ENCODE results near the gene SCN3B. TPM values are rescaled to one million over a fixed set of nuclear protein-coding genes. Genes with fewer than 3 reads are reported as not detected.

Gene SCN3B
- total and polyA plus RNA-seq, 2 donors from 2014 or later: 0.43 to 2.8 TPM

- Histone ChIP-seq H3K4me1 (ENCODE audit: control insufficient read depth in 2 of 3, insufficient read depth in 2 of 3, low read depth in 1 of 3, low read length in 3 of 3) (peaks cover 0 to 4% (median 0%) of the 10 kb centered on the region in 3 donors), H3K4me3 (ENCODE audit: low read length in 3 of 3) (no peak overlapping the region), H3K9ac (ENCODE audit: low read length in 3 of 3) (no peak overlapping the region), H3K36me3 (ENCODE audit: control insufficient read depth in 2 of 3, insufficient read depth in 3 of 3, low read length in 3 of 3) (no peaks in the 10 kb centered on the region), H3K27ac (ENCODE audit: low read depth in 2 of 2, low read length in 2 of 2) (no peak overlapping the region), H3K9me3 (ENCODE audit: control insufficient read depth in 2 of 3, insufficient read depth in 1 of 3, low read length in 3 of 3) (no peaks in the 10 kb centered on the region), H3K27me3 (ENCODE audit: control insufficient read depth, insufficient read depth, low read length) (no peaks in the 10 kb centered on the region)
- TF ChIP-seq CTCF (IDR thresholded peaks at IDR 0.05; ENCODE audit: borderline replicate concordance, extremely low read depth, insufficient read depth): no peak
- intact Hi-C loops (cut with DNase I): no loop called here
- FAIRE-seq: no peak
- peak; percentile 75 to 87 (median 80) for DNase-seq
Measured at GRCh38 chr11:123590296-123590912, 64.0 kb downstream of the SCN3B start.

- Histone ChIP-seq H3K4me1 (ENCODE audit: control insufficient read depth in 2 of 3, insufficient read depth in 2 of 3, low read depth in 1 of 3, low read length in 3 of 3) (peaks cover 0 to 4% (median 0%) of the 10 kb centered on the region in 3 donors), H3K9me3 (ENCODE audit: control insufficient read depth in 2 of 3, insufficient read depth in 1 of 3, low read length in 3 of 3) (no peaks in the 10 kb centered on the region), H3K36me3 (ENCODE audit: control insufficient read depth in 2 of 3, insufficient read depth in 3 of 3, low read length in 3 of 3) (no peaks in the 10 kb centered on the region), H3K27ac (ENCODE audit: low read depth in 2 of 2, low read length in 2 of 2) (no peak overlapping the region), H3K4me3 (ENCODE audit: low read length in 3 of 3) (no peak overlapping the region), H3K9ac (ENCODE audit: low read length in 3 of 3) (no peak overlapping the region), H3K27me3 (ENCODE audit: control insufficient read depth, insufficient read depth, low read length) (no peaks in the 10 kb centered on the region)
- FAIRE-seq (no peak), DNase-seq (no peak)
- intact Hi-C loops (cut with DNase I): no loop called here
- no peak for TF ChIP-seq CTCF (IDR thresholded peaks at IDR 0.05; ENCODE audit: borderline replicate concordance, extremely low read depth, insufficient read depth)
Measured at GRCh38 chr11:123588864-123589262, 65.6 kb downstream of the SCN3B start.

- H3K4me3 ChIP-seq (ENCODE audit: low read length in 3 of 3): no peak overlapping the region
- no peak for FAIRE-seq
- no peak overlapping the region for H3K9ac ChIP-seq (ENCODE audit: low read length in 3 of 3)
- H3K9me3 ChIP-seq (ENCODE audit: control insufficient read depth in 2 of 3, insufficient read depth in 1 of 3, low read length in 3 of 3): no peaks in the 10 kb centered on the region
- no peak overlapping the region for H3K27ac ChIP-seq (ENCODE audit: low read depth in 2 of 2, low read length in 2 of 2)
- no peaks in the 10 kb centered on the region for H3K36me3 ChIP-seq (ENCODE audit: control insufficient read depth in 2 of 3, insufficient read depth in 3 of 3, low read length in 3 of 3)
- peak in 1 of 5 donors; percentile 21 for DNase-seq
- no peaks in the 10 kb centered on the region for H3K27me3 ChIP-seq (ENCODE audit: control insufficient read depth, insufficient read depth, low read length)
- H3K4me1 ChIP-seq (ENCODE audit: control insufficient read depth in 2 of 3, insufficient read depth in 2 of 3, low read depth in 1 of 3, low read length in 3 of 3): peaks cover 0 to 4% (median 0%) of the 10 kb centered on the region in 3 donors
- TF ChIP-seq CTCF (IDR thresholded peaks at IDR 0.05; ENCODE audit: borderline replicate concordance, extremely low read depth, insufficient read depth): no peak
- intact Hi-C loops (cut with DNase I): no loop called here
Measured at GRCh38 chr11:123588117-123588863, 66.1 kb downstream of the SCN3B start.
